Neural cell (in vitro differentiated cells): ENCODE data around the gene RAP1GAP2.

Source experiments
- CTCF ChIP-seq: fragments of 450-650 bp; IDR thresholded peaks from 2 replicates; pipeline ENCODE4 v1.5.1; 2014; ENCODE audit warnings: antibody characterized with exemption, mild to moderate bottlenecking, moderate library complexity; ENCODE audit not compliant: poor library complexity, severe bottlenecking
- POLR2AphosphoS5 ChIP-seq: IDR thresholded peaks from 2 replicates; pipeline ENCODE4 v1.6.1; 2012
- RAD21 ChIP-seq: fragments of 450-650 bp; conservative IDR thresholded peaks from 2 replicates; pipeline ENCODE4 v1.6.1; 2014; ENCODE audit warnings: antibody characterized with exemption, mild to moderate bottlenecking, moderate library complexity
- REST ChIP-seq: IDR thresholded peaks from 2 replicates; pipeline ENCODE4 v1.6.1; 2012; ENCODE audit warnings: borderline replicate concordance
- SMC3 ChIP-seq: fragments of 450-650 bp; conservative IDR thresholded peaks from 2 replicates; pipeline ENCODE4 v1.6.1; 2014; ENCODE audit warnings: antibody characterized with exemption, mild to moderate bottlenecking, moderate library complexity; ENCODE audit not compliant: poor library complexity
- TAF1 ChIP-seq: IDR thresholded peaks from 2 replicates; pipeline ENCODE4 v1.6.1; 2012; ENCODE audit warnings: low read depth

DNA sequence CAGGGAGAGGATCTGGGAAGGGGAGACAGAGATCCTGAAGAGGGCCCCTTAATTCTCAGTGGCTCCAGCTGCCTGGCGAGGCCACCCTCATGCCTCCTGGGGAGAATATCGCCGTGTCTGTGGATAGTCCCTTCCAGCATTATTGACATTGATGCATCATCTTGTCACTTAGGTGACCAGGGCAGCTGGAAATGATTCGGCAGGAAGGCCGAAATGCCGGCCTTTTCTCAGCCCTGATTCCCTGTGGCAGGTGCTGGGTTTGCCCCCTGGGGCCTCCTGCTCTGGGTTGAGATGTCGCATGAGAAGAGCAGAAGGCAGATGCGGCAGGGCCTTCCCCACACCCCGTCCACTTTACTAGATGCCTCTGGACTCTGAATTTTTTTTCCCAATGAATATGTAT lies 89.5 kb downstream of the RAP1GAP2 start:
- no peak for TF ChIP-seq CTCF
- TF ChIP-seq SMC3 = no peak
- TF ChIP-seq REST = no peak
- TF ChIP-seq RAD21 = no peak
- no peak for TF ChIP-seq POLR2AphosphoS5
- no peak for TF ChIP-seq TAF1
